ENCODE results near the gene MAP1LC3A. TPM values are rescaled to one million over a fixed set of nuclear protein-coding genes. Genes with fewer than 3 reads are reported as not detected.

The MAP1LC3A gene
- total RNA-seq, 1 experiment from 2014 or later, result 25.9 TPM

- DNase-seq, result no peak
- no peak overlapping the region for H4K8ac ChIP-seq (replicated peaks; ENCODE audit: insufficient read length, low read depth, low read length)
- H3K79me2 ChIP-seq (ENCODE audit: insufficient read depth, low read length), result no peaks in the 10 kb centered on the region
- H3K23ac ChIP-seq (ENCODE audit: insufficient read length, low read depth, low read length), result no peak overlapping the region
- no peak overlapping the region for H2BK12ac ChIP-seq (ENCODE audit: insufficient read length, low read depth, low read length)
- H3K79me1 ChIP-seq (ENCODE audit: insufficient read depth, low read depth, low read length, poor library complexity, severe bottlenecking), result no peaks in the 10 kb centered on the region
- no peak overlapping the region for H2BK20ac ChIP-seq (ENCODE audit: low read depth, low read length, poor library complexity, severe bottlenecking)
- H3K4me1 Mint-ChIP-seq, result peaks cover 15 to 24% of the 10 kb centered on the region in 2 experiments
- H3K56ac ChIP-seq (ENCODE audit: insufficient read length, low read depth, low read length), result no peak overlapping the region
- no peaks in the 10 kb centered on the region for H3K9me3 ChIP-seq (ENCODE audit: control insufficient read depth, low read depth, low read length)
- no peak overlapping the region; the same call in 1 of the 2 replicates for H3K14ac ChIP-seq (ENCODE audit: insufficient read depth, low read length)
- H3K18ac ChIP-seq (ENCODE audit: insufficient read length, low read depth, low read length), result no peak overlapping the region
- H3K4me2 ChIP-seq (ENCODE audit: insufficient read depth, insufficient read length, low read length), result no peak overlapping the region
- no peak overlapping the region for H4K5ac ChIP-seq (ENCODE audit: insufficient read length, low read depth, low read length)
- no peak overlapping the region for H4K91ac ChIP-seq (ENCODE audit: insufficient read length, low read depth, low read length)
- H3K9ac ChIP-seq (ENCODE audit: extremely low read depth, insufficient read length, low read length), result no peak overlapping the region
- H4K20me1 ChIP-seq (ENCODE audit: control insufficient read depth, insufficient read depth, insufficient read length), result no peaks in the 10 kb centered on the region
- H3K4me1 ChIP-seq (ENCODE audit: insufficient read depth, low read length), result no peaks in the 10 kb centered on the region
- H2BK5ac ChIP-seq (ENCODE audit: insufficient read length, low read length), result no peak overlapping the region
- no peak overlapping the region for H3K4ac ChIP-seq (ENCODE audit: low read depth, low read length)
- H3K36me3 Mint-ChIP-seq (ENCODE audit: insufficient read depth in 1 of 3, low read depth in 3 of 3), result peaks cover 7 to 22% (median 13%) of the 10 kb centered on the region in 3 experiments; a peak in 5 of 7 replicates
- H2AFZ ChIP-seq (ENCODE audit: low read length), result no peak overlapping the region
- H3K27ac ChIP-seq (ENCODE audit: insufficient read length, low read depth, low read length), result no peak overlapping the region
- WGBS (ENCODE audit: extremely low coverage, insufficient read length, low lambda C conversion rate), result no CpG with 5 or more reads among the region's 5 CpGs
- no peaks in the 10 kb centered on the region for H3K23me2 ChIP-seq (ENCODE audit: insufficient read length, low read depth, low read length, poor library complexity, severe bottlenecking)
- no peak overlapping the region for H3K4me3 Mint-ChIP-seq
- no peak for TF ChIP-seq CTCF (conservative IDR thresholded peaks at IDR 0.05)
- H3K27me3 ChIP-seq (ENCODE audit: insufficient read depth, low read length), result no peaks in the 10 kb centered on the region
- H2BK15ac ChIP-seq (ENCODE audit: low read depth, low read length), result no peak overlapping the region
- no peak overlapping the region for H2BK120ac ChIP-seq (ENCODE audit: low read depth, low read length, poor library complexity, severe bottlenecking)
- no peaks in the 10 kb centered on the region for H3K9me3 Mint-ChIP-seq
- H3T11ph ChIP-seq (ENCODE audit: low read length), result no peak overlapping the region
- H3K27ac Mint-ChIP-seq, result peak overlapping the region in 1 of 3 experiments; percentile 71; a peak in 3 of 7 replicates
- H2AK5ac ChIP-seq (ENCODE audit: insufficient read length, low read length), result no peak overlapping the region
- no peaks in the 10 kb centered on the region for H3K27me3 Mint-ChIP-seq (ENCODE audit: low read depth)
These were observed 13.2 kb downstream of the MAP1LC3A start for GRCh38 chr20:34571753-34572152.
